A549 (cell line): Measurements from ENCODE around the gene PDCD1. TPM values are rescaled to one million over a fixed set of nuclear protein-coding genes. Genes with fewer than 3 reads are reported as not detected.
"Not testable (repeated sequence)": the region's sequence is repeated elsewhere in the genome, so short reads cannot be mapped to it uniquely, and the experiment has no call there.

Source experiments
- ATAC-seq, 2 experiments: fragments of 200-7000 bp in 1 of 2; fragments of >200 bp in 1 of 2; cut with Nextera tagmentation in 1 of 2; cut with Tn5 transposase in 1 of 2; 3 replicates each; pipeline versions ENCODE4 v1.8.0 to v1.9.1; 2018 to 2020; ENCODE audit warnings: mild to moderate bottlenecking in 1 of 2, moderate library complexity in 1 of 2
- CTCF ChIA-PET: fragments of 300-600 bp; sonication (Branson Sonifier 250); formaldehyde crosslinking; extraction: SDS; loops from one replicate; lab custom pipeline; 2021; ENCODE audit warnings: antibody characterized with exemption, inconsistent platforms; lab: Yijun Ruan, JAX
- POLR2A ChIA-PET: fragments of 350-600 bp; formaldehyde crosslinking; extraction: SDS; loops from one replicate; lab custom pipeline; 2021; ENCODE audit warnings: antibody characterized with exemption, inconsistent platforms; lab: Yijun Ruan, JAX
- DNase-seq, 2 experiments: peaks; one replicate each; pipeline versions ENCODE4 v3.0.0 to v3.0.0-alpha.2; 2011 to 2016; ENCODE audit warnings: low read depth in 1 of 2, low spot score in 1 of 2
- FAIRE-seq: peaks from 2 replicates; lab custom pipeline; 2011; peaks lifted over from hg19 to GRCh38; lab: Jason Lieb, UNC
- H3K27ac ChIP-seq, 2 experiments: fragments of >200 bp; sonication (Bioruptor Twin); formaldehyde crosslinking; 3 replicates each; pipeline ENCODE4 v1.5.1; 2016 to 2017
- H3K4me1 ChIP-seq: fragments of >200 bp; sonication (Bioruptor Twin); formaldehyde crosslinking; 3 replicates; pipeline ENCODE4 v1.6.1; 2016
- H3K4me2 ChIP-seq: fragments of >200 bp; sonication (Bioruptor Twin); formaldehyde crosslinking; 3 replicates; pipeline ENCODE4 v1.6.1; 2016
- H3K4me3 ChIP-seq: fragments of >200 bp; sonication (Bioruptor Twin); formaldehyde crosslinking; 3 replicates; pipeline ENCODE4 v1.5.1; 2016
- H3K9me3 ChIP-seq: fragments of >200 bp; sonication (Bioruptor Twin); formaldehyde crosslinking; 3 replicates; pipeline ENCODE4 v1.6.1; 2016
- BHLHE40 ChIP-seq: IDR thresholded peaks from 2 replicates; pipeline ENCODE4 v1.6.1; 2012; ENCODE audit warnings: low read depth, low read length, inconsistent platforms
- CBX2 ChIP-seq: fragments of 200-600 bp; sonication (generic); IDR thresholded peaks from 2 replicates; pipeline ENCODE4 v1.6.1; 2016; ENCODE audit warnings: low read depth, mild to moderate bottlenecking, borderline replicate concordance
- CEBPB ChIP-seq, 2 experiments: fragments of >200 bp in 1 of 2; sonication (Bioruptor Twin) in 1 of 2; formaldehyde crosslinking in 1 of 2; IDR thresholded peaks; 2 replicates each; pipeline ENCODE4 v1.6.1; 2012 to 2016
- CHD4 ChIP-seq: fragments of 200-600 bp; sonication (generic); IDR thresholded peaks from 2 replicates; pipeline ENCODE4 v1.6.1; 2016; ENCODE audit warnings: antibody characterized with exemption, mild to moderate bottlenecking, borderline replicate concordance
- EP300 ChIP-seq, 2 experiments: fragments of >200 bp; sonication (Bioruptor Twin); formaldehyde crosslinking; IDR thresholded peaks; 2 replicates in 1 of 2; 3 replicates in 1 of 2; pipeline ENCODE4 v1.6.1; 2016 to 2017
- ESRRA ChIP-seq: fragments of 150-350 bp; IDR thresholded peaks from 2 replicates; pipeline ENCODE4 v1.6.1; 2014; ENCODE audit warnings: mild to moderate bottlenecking, low read length, borderline replicate concordance
- FOSB ChIP-seq: fragments of 250-450 bp; sonication (Bioruptor Pico); IDR thresholded peaks from 2 replicates; pipeline ENCODE4 v1.5.0; 2020; ENCODE audit warnings: mild to moderate bottlenecking, moderate library complexity
- FOSL2 ChIP-seq, 2 experiments: fragments of 450-650 bp in 1 of 2; fragments of >200 bp in 1 of 2; sonication (Bioruptor Twin) in 1 of 2; formaldehyde crosslinking; IDR thresholded peaks; 2 replicates each; pipeline versions ENCODE4 v1.5.0 to v1.6.1; 2016 to 2020; ENCODE audit warnings: mild to moderate bottlenecking in 1 of 2, moderate library complexity in 1 of 2
- JUN ChIP-seq, 2 experiments: fragments of >200 bp; sonication (Bioruptor Twin); formaldehyde crosslinking; IDR thresholded peaks; 2 replicates in 1 of 2; 3 replicates in 1 of 2; pipeline ENCODE4 v1.6.1; 2016 to 2017
- JUNB ChIP-seq: fragments of >200 bp; sonication (Bioruptor Twin); formaldehyde crosslinking; IDR thresholded peaks from 2 replicates; pipeline ENCODE4 v1.6.1; 2016
- KDM5A ChIP-seq: fragments of 200-600 bp; sonication (generic); IDR thresholded peaks from 2 replicates; pipeline ENCODE4 v1.6.1; 2016; ENCODE audit warnings: antibody characterized with exemption, mild to moderate bottlenecking
- MAZ ChIP-seq: fragments of 150-350 bp; IDR thresholded peaks from 2 replicates; pipeline ENCODE4 v1.6.1; 2014; ENCODE audit warnings: antibody characterized with exemption, low read depth, low read length, borderline replicate concordance
- NFE2L2 ChIP-seq: fragments of 150-350 bp; conservative IDR thresholded peaks from 2 replicates; pipeline ENCODE4 v1.6.1; 2014; ENCODE audit warnings: low read length
- POLR2A ChIP-seq: IDR thresholded peaks from 2 replicates; pipeline ENCODE4 v1.6.1; 2012; ENCODE audit warnings: mild to moderate bottlenecking, low read length
- RARB ChIP-seq: fragments of 250-450 bp; sonication (Bioruptor Pico); IDR thresholded peaks from 2 replicates; pipeline ENCODE4 v1.8.0; 2021; ENCODE audit warnings: mild to moderate bottlenecking, moderate library complexity
- RNF2 ChIP-seq: fragments of 200-600 bp; sonication (generic); IDR thresholded peaks from 2 replicates; pipeline ENCODE4 v1.6.1; 2016; ENCODE audit warnings: low read depth, mild to moderate bottlenecking, antibody characterized with exemption, moderate library complexity, borderline replicate concordance
- TFCP2L1 ChIP-seq: fragments of 250-450 bp; sonication (Bioruptor Pico); IDR thresholded peaks from 2 replicates; pipeline ENCODE4 v1.5.0; 2021; ENCODE audit warnings: mild to moderate bottlenecking
- ZNF302 ChIP-seq: fragments of 250-450 bp; sonication (Bioruptor Pico); IDR thresholded peaks from 2 replicates; pipeline ENCODE4 v1.9.0; 2021; ENCODE audit warnings: inconsistent platforms, mild to moderate bottlenecking, moderate library complexity
- ZSCAN20 ChIP-seq: fragments of 250-450 bp; sonication (Bioruptor Pico); IDR thresholded peaks from 2 replicates; pipeline ENCODE4 v1.8.0; 2022; ENCODE audit warnings: mild to moderate bottlenecking, moderate library complexity
- whole genome bisulfite sequencing: methylation state at CpG from one replicate; pipeline ENCODE4 v1.1.6; 2017; ENCODE audit errors: missing lambda C conversion rate; 5-methylcytosine and 5-hydroxymethylcytosine counted together
- polyA plus RNA-seq, 4 experiments: library from polyadenylated mRNA; depleted of rRNA in 3 of 4; stranded (reverse); fragments of >200 nt; fragmentation: RNase III in 1 of 4; extraction: RNeasy Plus Mini Kit Qiagen cat#74134 plus additional on column Dnase treatment in 1 of 4; gene quantifications; 2 replicates in 3 of 4; 3 replicates in 1 of 4; pipeline ENCODE4 v1.2.3, GENCODE V29; 2011 to 2017
- TF ChIP-seq, protein P1 (sequence below): fragments of 250-450 bp; sonication (Bioruptor Pico); IDR thresholded peaks from 2 replicates; pipeline ENCODE4 v1.5.0; 2021; ENCODE audit warnings: mild to moderate bottlenecking, moderate library complexity, borderline replicate concordance
- TF ChIP-seq, protein P2 (sequence below): IDR thresholded peaks from 2 replicates; pipeline ENCODE4 v1.6.1; 2012
- TF ChIP-seq, protein P3 (sequence below): fragments of 150-350 bp; IDR thresholded peaks from 2 replicates; pipeline ENCODE4 v1.6.1; 2014; ENCODE audit warnings: low read depth, mild to moderate bottlenecking, low read length

The PDCD1 gene
- polyA plus RNA-seq, 2 of the 4 experiments (the other 2 are of a cell fraction) = not detected

DNA sequence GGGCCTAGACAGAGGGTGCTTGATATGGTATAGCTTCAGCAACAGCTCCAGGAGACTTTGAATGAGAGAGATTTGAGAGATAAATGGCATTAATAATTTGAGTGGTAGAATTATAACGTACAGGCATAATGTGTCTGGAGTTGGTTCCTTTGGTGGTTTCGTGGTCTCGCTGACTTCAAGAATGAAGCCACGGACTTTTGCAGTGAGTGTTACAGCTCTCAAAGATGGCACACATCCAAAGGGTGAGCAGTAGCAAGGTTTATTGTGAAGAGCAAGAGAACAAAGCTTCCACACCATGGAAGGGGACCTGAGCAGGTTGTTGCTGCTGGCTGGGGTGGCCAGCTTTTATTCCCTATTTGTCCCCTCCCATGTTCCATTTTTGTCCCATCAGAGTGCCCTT is 23.1 kb downstream of the PDCD1 start:
- 0 out of 3 replicates have a peak, but pooled peaks cover 3% of the 10 kb centered on the region for H3K4me1 ChIP-seq
- TF ChIP-seq KDM5A (no peak), NFE2L2 (no peak), RARB (CRISPR knock-in tag) (no peak), CHD4 (no peak), JUNB (no peak), CEBPB (IDR thresholded peaks at IDR 0.05) (no peak)
- no peak for FAIRE-seq
- no peak overlapping the region for H3K4me3 ChIP-seq
- 85% methylated on average over 4 of the region's 4 CpGs for WGBS
- ChIA-PET CTCF (interaction anchor here (1.6 to 1.8 kb wide), 2 partner anchors 10 to 43 kb away, joined by 3 to 8 read pairs; no protein-coding TSS in a partner anchor), POLR2A (no interaction called here)
- no peak overlapping the region for H3K27ac ChIP-seq
- no peak overlapping the region for H3K4me2 ChIP-seq
- H3K9me3 ChIP-seq = no peaks in the 10 kb centered on the region
- ATAC-seq = no peak
- no peak for DNase-seq

DNA sequence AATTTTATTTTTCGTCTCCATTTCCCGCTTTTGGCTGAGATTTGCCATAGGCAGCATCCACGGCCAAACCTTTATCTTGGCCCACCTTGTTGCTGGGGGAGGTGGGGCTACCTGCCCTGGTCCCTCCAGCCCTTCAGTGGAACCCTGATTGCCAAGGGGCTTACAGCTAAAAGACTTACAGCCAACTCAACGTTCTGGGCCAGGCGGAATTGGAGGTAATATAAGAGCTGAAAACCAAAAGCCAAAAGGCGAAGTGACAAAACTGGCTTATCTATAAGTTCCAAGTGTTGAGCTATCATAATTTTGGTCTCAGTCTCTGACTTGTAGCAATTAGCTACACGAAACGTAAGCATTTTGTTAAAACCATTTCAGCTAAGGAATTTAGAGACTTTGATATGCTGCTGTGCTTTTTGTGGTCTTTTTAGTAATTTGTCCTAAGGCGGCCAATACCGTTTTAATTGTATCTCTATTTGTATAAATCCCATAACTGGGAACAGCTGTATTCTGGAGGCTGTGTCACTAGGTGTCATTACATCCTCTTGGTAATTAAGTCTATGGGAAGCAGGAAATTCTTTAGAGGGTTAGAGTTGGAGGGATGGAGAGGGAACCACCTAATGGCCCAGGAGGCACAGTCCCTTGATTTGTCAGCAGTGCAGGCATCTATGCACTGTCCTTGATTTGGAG is 24.0 kb downstream of the PDCD1 start:
- no peak for FAIRE-seq
- WGBS = 87% methylated on average over 10 of the region's 10 CpGs

DNA sequence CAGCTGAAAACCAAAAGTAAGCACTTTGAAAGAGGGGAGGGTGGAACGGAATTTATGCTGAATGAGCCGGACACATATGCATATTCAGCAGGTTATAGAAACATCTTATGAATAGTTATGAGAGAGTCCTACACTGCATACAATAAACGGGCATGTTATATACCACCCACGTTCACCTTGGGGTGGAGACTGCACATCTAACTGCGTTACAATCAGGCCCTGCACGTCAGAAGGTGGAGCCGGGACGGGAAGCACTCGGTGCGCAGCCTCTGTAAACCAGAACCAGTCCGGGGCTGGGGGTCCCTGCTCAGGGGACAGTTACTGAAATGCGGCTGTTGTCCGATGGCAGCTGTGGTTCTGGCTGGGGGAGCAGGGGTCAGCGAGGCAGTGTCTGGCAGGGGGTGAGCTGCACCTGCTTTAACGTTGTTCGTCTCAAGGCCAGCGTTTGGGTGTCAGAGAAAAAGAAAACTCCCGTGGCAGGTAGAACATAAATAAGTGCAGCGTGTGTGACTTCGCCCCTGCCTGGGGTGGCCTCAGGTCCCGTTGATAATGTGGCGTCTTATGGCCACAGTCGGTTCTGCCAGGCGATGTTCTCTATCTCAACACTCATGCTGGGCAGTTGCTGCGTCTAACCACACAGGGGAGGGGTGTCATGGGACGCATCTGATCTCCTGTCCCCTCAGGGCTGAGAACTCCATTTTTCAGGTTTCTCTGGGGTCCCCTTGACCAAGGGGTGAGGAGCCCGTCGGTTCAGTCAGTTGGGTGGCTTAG is 24.8 kb downstream of the PDCD1 start:
- POLR2A ChIA-PET, H3K4me1 ChIP-seq, DNase-seq, H3K4me3 ChIP-seq, H3K9me3 ChIP-seq, FAIRE-seq, H3K4me2 ChIP-seq, ATAC-seq, H3K27ac ChIP-seq: not testable (repeated sequence)
- CTCF ChIA-PET = interaction anchor here (1.6 to 1.8 kb wide), 2 partner anchors 9 to 45 kb away, joined by 3 to 8 read pairs; no protein-coding TSS in a partner anchor
- 85% methylated on average over 21 of the region's 28 CpGs for WGBS

More for the DNA sequence above, 24.0 kb downstream of the PDCD1 start:
- H3K4me1 ChIP-seq = 0 out of 3 replicates have a peak, but pooled peaks cover 3% of the 10 kb centered on the region
- H3K4me3 ChIP-seq = no peak overlapping the region
- CTCF ChIA-PET = interaction anchor here (1.6 to 1.8 kb wide), 2 partner anchors 9 to 44 kb away, joined by 3 to 8 read pairs; no protein-coding TSS in a partner anchor
- H3K27ac ChIP-seq = no peak overlapping the region
- TF ChIP-seq RNF2 (no peak), EP300 (IDR thresholded peaks at IDR 0.05) (no peak), ZSCAN20 (no peak), TFCP2L1 (no peak), ESRRA (no peak), CBX2 (no peak), FOSB (CRISPR knock-in tag) (no peak), ZNF302 (CRISPR knock-in tag) (no peak), JUN (IDR thresholded peaks at IDR 0.05) (no peak), POLR2A (no peak), NFE2L2 (no peak), CHD4 (no peak), MAZ (no peak), FOSL2 (IDR thresholded peaks at IDR 0.05) (no peak), FOSL2 (CRISPR knock-in tag; IDR thresholded peaks at IDR 0.05) (no peak), BHLHE40 (no peak)
- TF ChIP-seq, protein P1, sequence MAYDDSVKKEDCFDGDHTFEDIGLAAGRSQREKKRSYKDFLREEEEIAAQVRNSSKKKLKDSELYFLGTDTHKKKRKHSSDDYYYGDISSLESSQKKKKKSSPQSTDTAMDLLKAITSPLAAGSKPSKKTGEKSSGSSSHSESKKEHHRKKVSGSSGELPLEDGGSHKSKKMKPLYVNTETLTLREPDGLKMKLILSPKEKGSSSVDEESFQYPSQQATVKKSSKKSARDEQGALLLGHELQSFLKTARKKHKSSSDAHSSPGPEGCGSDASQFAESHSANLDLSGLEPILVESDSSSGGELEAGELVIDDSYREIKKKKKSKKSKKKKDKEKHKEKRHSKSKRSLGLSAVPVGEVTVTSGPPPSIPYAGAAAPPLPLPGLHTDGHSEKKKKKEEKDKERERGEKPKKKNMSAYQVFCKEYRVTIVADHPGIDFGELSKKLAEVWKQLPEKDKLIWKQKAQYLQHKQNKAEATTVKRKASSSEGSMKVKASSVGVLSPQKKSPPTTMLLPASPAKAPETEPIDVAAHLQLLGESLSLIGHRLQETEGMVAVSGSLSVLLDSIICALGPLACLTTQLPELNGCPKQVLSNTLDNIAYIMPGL (CRISPR knock-in tag) = no peak
- TF ChIP-seq, protein P2, sequence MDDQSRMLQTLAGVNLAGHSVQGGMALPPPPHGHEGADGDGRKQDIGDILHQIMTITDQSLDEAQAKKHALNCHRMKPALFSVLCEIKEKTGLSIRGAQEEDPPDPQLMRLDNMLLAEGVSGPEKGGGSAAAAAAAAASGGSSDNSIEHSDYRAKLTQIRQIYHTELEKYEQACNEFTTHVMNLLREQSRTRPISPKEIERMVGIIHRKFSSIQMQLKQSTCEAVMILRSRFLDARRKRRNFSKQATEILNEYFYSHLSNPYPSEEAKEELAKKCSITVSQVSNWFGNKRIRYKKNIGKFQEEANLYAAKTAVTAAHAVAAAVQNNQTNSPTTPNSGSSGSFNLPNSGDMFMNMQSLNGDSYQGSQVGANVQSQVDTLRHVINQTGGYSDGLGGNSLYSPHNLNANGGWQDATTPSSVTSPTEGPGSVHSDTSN = no peak
- TF ChIP-seq, protein P3, sequence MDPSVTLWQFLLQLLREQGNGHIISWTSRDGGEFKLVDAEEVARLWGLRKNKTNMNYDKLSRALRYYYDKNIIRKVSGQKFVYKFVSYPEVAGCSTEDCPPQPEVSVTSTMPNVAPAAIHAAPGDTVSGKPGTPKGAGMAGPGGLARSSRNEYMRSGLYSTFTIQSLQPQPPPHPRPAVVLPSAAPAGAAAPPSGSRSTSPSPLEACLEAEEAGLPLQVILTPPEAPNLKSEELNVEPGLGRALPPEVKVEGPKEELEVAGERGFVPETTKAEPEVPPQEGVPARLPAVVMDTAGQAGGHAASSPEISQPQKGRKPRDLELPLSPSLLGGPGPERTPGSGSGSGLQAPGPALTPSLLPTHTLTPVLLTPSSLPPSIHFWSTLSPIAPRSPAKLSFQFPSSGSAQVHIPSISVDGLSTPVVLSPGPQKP = no peak
- no peaks in the 10 kb centered on the region for H3K9me3 ChIP-seq
- DNase-seq = no peak
- no peak overlapping the region for H3K4me2 ChIP-seq
- POLR2A ChIA-PET = no interaction called here
- no peak for ATAC-seq
